ENCODE results near the gene NAV1. TPM values are rescaled to one million over a fixed set of nuclear protein-coding genes. Genes with fewer than 3 reads are reported as not detected.

Gene NAV1
- total and polyA plus RNA-seq, 9 of the 15 experiments (the other 6 are each of a cell fraction or from before 2014, with no cell fraction given), result 0.91 to 16.8 (median 3.2) TPM

DNA sequence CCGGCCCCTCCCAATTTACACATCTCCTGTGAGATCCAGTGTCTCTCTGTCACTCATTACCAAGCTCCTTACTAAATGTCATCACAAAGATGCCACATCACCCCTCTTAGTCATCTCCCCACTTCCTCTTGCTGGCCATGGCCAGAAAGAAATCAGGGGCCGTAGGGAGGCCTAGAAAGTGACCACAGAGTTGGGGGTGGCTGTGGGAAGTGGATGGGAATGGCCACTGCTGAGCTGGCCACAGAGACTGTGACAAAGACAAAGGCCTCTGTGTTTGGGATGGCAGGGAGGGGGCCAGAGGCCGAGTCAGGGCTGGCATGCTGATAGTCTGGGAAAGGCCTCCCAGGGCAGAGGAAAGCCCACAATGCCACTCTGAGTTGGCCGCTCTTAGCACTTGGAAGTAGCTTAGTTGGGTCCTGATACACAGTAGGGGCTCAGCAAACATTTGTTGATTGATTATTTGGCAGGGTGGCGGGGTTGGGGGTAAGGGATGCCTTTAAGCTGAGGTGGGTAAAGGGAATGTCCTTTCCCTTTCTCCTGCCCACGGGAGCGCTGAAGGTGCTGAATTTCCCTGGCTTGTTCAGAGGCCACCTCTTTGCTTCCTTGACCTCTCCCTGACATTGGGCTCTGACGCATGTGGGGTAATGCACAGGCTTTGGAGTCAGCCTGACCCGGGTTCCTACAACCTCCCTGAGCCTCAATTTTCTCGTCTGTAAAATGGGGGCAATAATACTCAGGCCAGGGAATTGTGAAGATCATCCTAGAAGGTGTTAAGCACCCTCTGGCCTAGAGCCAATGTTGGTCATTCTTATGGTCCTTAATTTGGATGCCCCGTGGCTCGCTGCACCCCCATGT lies 13.2 kb downstream of the NAV1 start (continued):
- TF ChIP-seq NUFIP1 (IDR thresholded peaks at IDR 0.05; ENCODE audit: partially characterized antibody), result no peak
- TF ChIP-seq ZNF445 (CRISPR knock-in tag; IDR thresholded peaks at IDR 0.05; ENCODE audit: low read depth), result no peak
- TF ChIP-seq FIP1L1 (IDR thresholded peaks at IDR 0.05; ENCODE audit: low read depth, low read length, poor library complexity, severe bottlenecking), result no peak
- peak; percentile 21; the same call in 1 of the 2 replicates for TF ChIP-seq ESRRA (IDR thresholded peaks at IDR 0.05; ENCODE audit: borderline replicate concordance, low read depth)
- TF ChIP-seq HDAC6 (IDR thresholded peaks at IDR 0.05; ENCODE audit: low read depth, low read length), result no peak
- no peak for TF ChIP-seq CC2D1A (IDR thresholded peaks at IDR 0.05)
- no peak for TF ChIP-seq STAT5B (CRISPR knock-in tag; IDR thresholded peaks at IDR 0.05)
- peak in 1 of 2 experiments; percentile 12; a peak in 1 of 4 replicates for TF ChIP-seq HDAC1 (IDR thresholded peaks at IDR 0.05)
- TF ChIP-seq RFX7 (CRISPR knock-in tag; IDR thresholded peaks at IDR 0.05), result no peak
- TF ChIP-seq ZNF184 (CRISPR knock-in tag; IDR thresholded peaks at IDR 0.05), result no peak
- TF ChIP-seq, protein P1, sequence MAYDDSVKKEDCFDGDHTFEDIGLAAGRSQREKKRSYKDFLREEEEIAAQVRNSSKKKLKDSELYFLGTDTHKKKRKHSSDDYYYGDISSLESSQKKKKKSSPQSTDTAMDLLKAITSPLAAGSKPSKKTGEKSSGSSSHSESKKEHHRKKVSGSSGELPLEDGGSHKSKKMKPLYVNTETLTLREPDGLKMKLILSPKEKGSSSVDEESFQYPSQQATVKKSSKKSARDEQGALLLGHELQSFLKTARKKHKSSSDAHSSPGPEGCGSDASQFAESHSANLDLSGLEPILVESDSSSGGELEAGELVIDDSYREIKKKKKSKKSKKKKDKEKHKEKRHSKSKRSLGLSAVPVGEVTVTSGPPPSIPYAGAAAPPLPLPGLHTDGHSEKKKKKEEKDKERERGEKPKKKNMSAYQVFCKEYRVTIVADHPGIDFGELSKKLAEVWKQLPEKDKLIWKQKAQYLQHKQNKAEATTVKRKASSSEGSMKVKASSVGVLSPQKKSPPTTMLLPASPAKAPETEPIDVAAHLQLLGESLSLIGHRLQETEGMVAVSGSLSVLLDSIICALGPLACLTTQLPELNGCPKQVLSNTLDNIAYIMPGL (CRISPR knock-in tag; IDR thresholded peaks at IDR 0.05), result no peak
- TF ChIP-seq PRPF4 (IDR thresholded peaks at IDR 0.05; ENCODE audit: insufficient read depth, low read depth, low read length, poor library complexity, severe bottlenecking), result no peak
- TF ChIP-seq, protein P2, sequence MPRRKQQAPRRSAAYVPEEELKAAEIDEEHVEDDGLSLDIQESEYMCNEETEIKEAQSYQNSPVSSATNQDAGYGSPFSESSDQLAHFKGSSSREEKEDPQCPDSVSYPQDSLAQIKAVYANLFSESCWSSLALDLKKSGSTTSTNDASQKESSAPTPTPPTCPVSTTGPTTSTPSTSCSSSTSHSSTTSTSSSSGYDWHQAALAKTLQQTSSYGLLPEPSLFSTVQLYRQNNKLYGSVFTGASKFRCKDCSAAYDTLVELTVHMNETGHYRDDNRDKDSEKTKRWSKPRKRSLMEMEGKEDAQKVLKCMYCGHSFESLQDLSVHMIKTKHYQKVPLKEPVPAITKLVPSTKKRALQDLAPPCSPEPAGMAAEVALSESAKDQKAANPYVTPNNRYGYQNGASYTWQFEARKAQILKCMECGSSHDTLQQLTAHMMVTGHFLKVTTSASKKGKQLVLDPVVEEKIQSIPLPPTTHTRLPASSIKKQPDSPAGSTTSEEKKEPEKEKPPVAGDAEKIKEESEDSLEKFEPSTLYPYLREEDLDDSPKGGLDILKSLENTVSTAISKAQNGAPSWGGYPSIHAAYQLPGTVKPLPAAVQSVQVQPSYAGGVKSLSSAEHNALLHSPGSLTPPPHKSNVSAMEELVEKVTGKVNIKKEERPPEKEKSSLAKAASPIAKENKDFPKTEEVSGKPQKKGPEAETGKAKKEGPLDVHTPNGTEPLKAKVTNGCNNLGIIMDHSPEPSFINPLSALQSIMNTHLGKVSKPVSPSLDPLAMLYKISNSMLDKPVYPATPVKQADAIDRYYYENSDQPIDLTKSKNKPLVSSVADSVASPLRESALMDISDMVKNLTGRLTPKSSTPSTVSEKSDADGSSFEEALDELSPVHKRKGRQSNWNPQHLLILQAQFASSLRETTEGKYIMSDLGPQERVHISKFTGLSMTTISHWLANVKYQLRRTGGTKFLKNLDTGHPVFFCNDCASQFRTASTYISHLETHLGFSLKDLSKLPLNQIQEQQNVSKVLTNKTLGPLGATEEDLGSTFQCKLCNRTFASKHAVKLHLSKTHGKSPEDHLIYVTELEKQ (CRISPR knock-in tag; IDR thresholded peaks at IDR 0.05), result no peak; the same call in 1 of the 2 replicates
- 0 out of 4 replicates have a peak, but pooled peaks of 1 of the 2 experiments have one; percentile 9 for TF ChIP-seq TEAD1 (CRISPR knock-in tag; IDR thresholded peaks at IDR 0.05)
- TF ChIP-seq, protein P3, sequence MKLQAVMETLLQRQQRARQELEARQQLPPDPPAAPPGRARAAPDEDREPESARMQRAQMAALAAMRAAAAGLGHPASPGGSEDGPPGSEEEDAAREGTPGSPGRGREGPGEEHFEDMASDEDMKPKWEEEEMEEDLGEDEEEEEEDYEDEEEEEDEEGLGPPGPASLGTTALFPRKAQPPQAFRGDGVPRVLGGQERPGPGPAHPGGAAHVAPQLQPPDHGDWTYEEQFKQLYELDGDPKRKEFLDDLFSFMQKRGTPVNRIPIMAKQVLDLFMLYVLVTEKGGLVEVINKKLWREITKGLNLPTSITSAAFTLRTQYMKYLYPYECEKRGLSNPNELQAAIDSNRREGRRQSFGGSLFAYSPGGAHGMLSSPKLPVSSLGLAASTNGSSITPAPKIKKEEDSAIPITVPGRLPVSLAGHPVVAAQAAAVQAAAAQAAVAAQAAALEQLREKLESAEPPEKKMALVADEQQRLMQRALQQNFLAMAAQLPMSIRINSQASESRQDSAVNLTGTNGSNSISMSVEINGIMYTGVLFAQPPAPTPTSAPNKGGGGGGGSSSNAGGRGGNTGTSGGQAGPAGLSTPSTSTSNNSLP (IDR thresholded peaks at IDR 0.05; ENCODE audit: borderline replicate concordance, low read depth, low read length), result 0 out of 2 replicates have a peak, but pooled peaks have one; percentile 43
- peak; percentile 54 to 72; a peak in 3 of 4 replicates for TF ChIP-seq MAZ (CRISPR knock-in tag; conservative IDR thresholded peaks at IDR 0.05 in 1 of 2, IDR thresholded peaks at IDR 0.05 in 1 of 2)
- TF ChIP-seq, protein P4, sequence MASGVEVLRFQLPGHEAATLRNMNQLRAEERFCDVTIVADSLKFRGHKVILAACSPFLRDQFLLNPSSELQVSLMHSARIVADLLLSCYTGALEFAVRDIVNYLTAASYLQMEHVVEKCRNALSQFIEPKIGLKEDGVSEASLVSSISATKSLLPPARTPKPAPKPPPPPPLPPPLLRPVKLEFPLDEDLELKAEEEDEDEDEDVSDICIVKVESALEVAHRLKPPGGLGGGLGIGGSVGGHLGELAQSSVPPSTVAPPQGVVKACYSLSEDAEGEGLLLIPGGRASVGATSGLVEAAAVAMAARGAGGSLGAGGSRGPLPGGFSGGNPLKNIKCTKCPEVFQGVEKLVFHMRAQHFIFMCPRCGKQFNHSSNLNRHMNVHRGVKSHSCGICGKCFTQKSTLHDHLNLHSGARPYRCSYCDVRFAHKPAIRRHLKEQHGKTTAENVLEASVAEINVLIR (CRISPR knock-in tag; IDR thresholded peaks at IDR 0.05), result 0 out of 2 replicates have a peak, but pooled peaks have one; percentile 20
- no peak for TF ChIP-seq NR3C1 (CRISPR knock-in tag; IDR thresholded peaks at IDR 0.05)
- no peak for TF ChIP-seq ZNF217 (CRISPR knock-in tag; IDR thresholded peaks at IDR 0.05)

Measured in K562 (cell line).